Stomach (tissue), 9 donors: ENCODE measurements around the gene FOXO6. TPM values are rescaled to one million over a fixed set of nuclear protein-coding genes. Genes with fewer than 3 reads are reported as not detected.

ENCODE experiments used
- DNase-seq, 2 donors: peaks; one replicate each; pipeline versions ENCODE4 v3.0.0 to v3.0.0-alpha.2; 2013 to 2019
- H3K27ac ChIP-seq, 5 donors: fragments of 200-600 bp in 4 of 5; sonication (generic) in 4 of 5; one replicate each; pipeline ENCODE4 v1.5.1; 2013 to 2019; ENCODE audit warnings: mild to moderate bottlenecking in 1 of 5, moderate library complexity in 1 of 5
- H3K27me3 ChIP-seq, 3 donors: fragments of 200-600 bp; sonication (generic); one replicate each; pipeline ENCODE4 v1.5.1; 2017 to 2019; ENCODE audit warnings: mixed run types in 1 of 3
- H3K36me3 ChIP-seq, 4 donors: fragments of 200-600 bp; sonication (generic); 1 replicate in 3 of 4; 2 replicates in 1 of 4; pipeline ENCODE4 v1.5.1; 2016 to 2019
- H3K4me1 ChIP-seq, 4 donors: fragments of 200-600 bp; sonication (generic); one replicate each; pipeline ENCODE4 v1.5.1; 2016 to 2019
- H3K4me3 ChIP-seq, 4 donors: fragments of 200-600 bp; sonication (generic) in 3 of 4; one replicate each; pipeline ENCODE4 v1.5.1; 2016 to 2019; ENCODE audit warnings: mild to moderate bottlenecking in 1 of 4
- H3K9me3 ChIP-seq, 4 donors: fragments of 200-600 bp; sonication (generic); one replicate each; pipeline ENCODE4 v1.5.1; 2016 to 2019
- CTCF ChIP-seq, 7 experiments: fragments of 450-650 bp in 4 of 7; fragments of 200-600 bp in 3 of 7; sonication (generic) in 3 of 7; IDR thresholded peaks; one replicate each; pipeline ENCODE4 v1.5.1; 2016 to 2019; ENCODE audit warnings: antibody characterized with exemption in 7 of 7, control low read depth in 2 of 7, mild to moderate bottlenecking in 1 of 7
- EP300 ChIP-seq: sonication (generic); formaldehyde crosslinking; IDR thresholded peaks from one replicate; pipeline ENCODE4 v1.6.1; 2017; ENCODE audit warnings: antibody characterized with exemption
- POLR2A ChIP-seq, 4 donors: fragments of 450-650 bp; IDR thresholded peaks; one replicate each; pipeline ENCODE4 v1.6.1; 2016; ENCODE audit warnings: antibody characterized with exemption in 4 of 4, control low read depth in 2 of 4, mild to moderate bottlenecking in 1 of 4, moderate library complexity in 1 of 4
- POLR2AphosphoS5 ChIP-seq, 3 donors: sonication (generic); formaldehyde crosslinking; IDR thresholded peaks; one replicate each; pipeline ENCODE4 v1.6.1; 2016; ENCODE audit warnings: antibody characterized with exemption in 3 of 3
- WGBS, 5 donors: extraction: QIAGEN DNeasy Blood & Tissue Kit in 3 of 5; methylation state at CpG; one replicate each; pipeline versions ENCODE4 v1.1.5 to v1.1.7; 2013 to 2018; 5-methylcytosine and 5-hydroxymethylcytosine counted together
- intact Hi-C: fragments of 100-400 bp; cut with DNase I; formaldehyde crosslinking; loops from one replicate; pipeline ENCODE4 v1.15.1; 2023; ENCODE audit warnings: low total_unique reads
- polyA plus RNA-seq, 3 donors: library from polyadenylated mRNA; stranded (reverse); fragments of 200-250 nt; gene quantifications; one replicate each; pipeline ENCODE4 v1.2.3, GENCODE V29; 2013
- total RNA-seq, 5 donors: library from RNA; depleted of rRNA; stranded (reverse); fragments of >200 nt; gene quantifications; one replicate each; pipeline versions ENCODE4 v1.1.0 to v1.2.3, GENCODE V29; 2014 to 2016
- donor health status: healthy with polysubstance abuse.
- donor health status: Bipolar disorder and iron deficiency.
- donor health status: healthy.

FOXO6 gene
- total and polyA plus RNA-seq, 8 donors = under 0.01 to 1.1 (median 0.60) TPM; not detected in 4

- H3K36me3 ChIP-seq = no peaks in the 10 kb centered on the region
- H3K27ac ChIP-seq = no peak overlapping the region
- TF ChIP-seq POLR2A (IDR thresholded peaks at IDR 0.05) (no peak), CTCF (IDR thresholded peaks at IDR 0.05) (no peak), EP300 (no peak), POLR2AphosphoS5 (IDR thresholded peaks at IDR 0.05) (no peak)
- H3K27me3 ChIP-seq = peaks cover 0 to 52% (median 0%) of the 10 kb centered on the region in 3 donors
- 76 to 100% (median 92%) methylated on average over 3 of the region's 3 CpGs for WGBS, 5 donors
- peaks cover 0 to 7% (median 4%) of the 10 kb centered on the region in 4 donors for H3K9me3 ChIP-seq
- intact Hi-C loops = loop anchor here (10.0 kb wide), 1 partner anchor 96 kb away; no protein-coding TSS in a partner anchor
- H3K4me3 ChIP-seq = no peak overlapping the region
- no peak for DNase-seq
- H3K4me1 ChIP-seq = no peaks in the 10 kb centered on the region
Measured at GRCh38 chr1:41411229-41411628, 50.0 kb downstream of the FOXO6 start.

- WGBS, 5 donors = 41 to 51% (median 45%) methylated on average over 7 to 8 of the region's 8 CpGs
- intact Hi-C loops = loop anchor here (10.0 kb wide), 1 partner anchor 98 kb away; no protein-coding TSS in a partner anchor
- H3K27me3 ChIP-seq = peaks cover 0 to 46% (median 0%) of the 10 kb centered on the region in 3 donors
- H3K4me1 ChIP-seq = peaks cover 0 to 9% (median 0%) of the 10 kb centered on the region in 4 donors
- H3K27ac ChIP-seq = no peak overlapping the region
- TF ChIP-seq POLR2A (IDR thresholded peaks at IDR 0.05) (no peak), CTCF (IDR thresholded peaks at IDR 0.05) (no peak)
- H3K4me3 ChIP-seq = no peak overlapping the region
- DNase-seq = no peak
- H3K36me3 ChIP-seq = no peaks in the 10 kb centered on the region
- peaks cover 0 to 7% (median 4%) of the 10 kb centered on the region in 4 donors for H3K9me3 ChIP-seq
Measured at GRCh38 chr1:41412748-41413147, 51.5 kb downstream of the FOXO6 start.

GRCh38 chr1:41413748-41414281 lies 52.6 kb downstream of the FOXO6 start:
- intact Hi-C loops = loop anchor here (10.0 kb wide), 1 partner anchor 99 kb away; no protein-coding TSS in a partner anchor
- H3K27me3 ChIP-seq = peaks cover 0 to 36% (median 0%) of the 10 kb centered on the region in 3 donors
- no peak for DNase-seq
- no peak overlapping the region for H3K27ac ChIP-seq
- peaks cover 0 to 7% (median 4%) of the 10 kb centered on the region in 4 donors for H3K9me3 ChIP-seq
- H3K4me1 ChIP-seq = peaks cover 0 to 18% (median 5%) of the 10 kb centered on the region in 4 donors
- TF ChIP-seq CTCF (IDR thresholded peaks at IDR 0.05) (no peak), POLR2AphosphoS5 (IDR thresholded peaks at IDR 0.05) (no peak), POLR2A (IDR thresholded peaks at IDR 0.05) (no peak), EP300 (no peak)
- H3K4me3 ChIP-seq = no peak overlapping the region
- H3K36me3 ChIP-seq = no peaks in the 10 kb centered on the region
- 87 to 95% (median 91%) methylated on average over 12 of the region's 12 CpGs for WGBS, 5 donors

GRCh38 chr1:41414296-41414695 lies 53.1 kb downstream of the FOXO6 start:
- intact Hi-C loops = loop anchor here (10.0 kb wide), 1 partner anchor 99 kb away; no protein-coding TSS in a partner anchor
- no peak for DNase-seq
- WGBS, 5 donors = 89 to 100% (median 94%) methylated on average over 3 of the region's 3 CpGs
- TF ChIP-seq POLR2A (IDR thresholded peaks at IDR 0.05) (no peak), EP300 (no peak), CTCF (IDR thresholded peaks at IDR 0.05) (no peak), POLR2AphosphoS5 (IDR thresholded peaks at IDR 0.05) (no peak)
- no peaks in the 10 kb centered on the region for H3K36me3 ChIP-seq
- no peak overlapping the region for H3K4me3 ChIP-seq
- no peak overlapping the region for H3K27ac ChIP-seq
- peaks cover 0 to 7% (median 4%) of the 10 kb centered on the region in 4 donors for H3K9me3 ChIP-seq
- peaks cover 0 to 23% (median 10%) of the 10 kb centered on the region in 4 donors for H3K4me1 ChIP-seq
- H3K27me3 ChIP-seq = peaks cover 0 to 31% (median 0%) of the 10 kb centered on the region in 3 donors
